Transverse colon (tissue), 4 donors: Measurements from ENCODE around the gene PNPT1. TPM values are rescaled to one million over a fixed set of nuclear protein-coding genes. Genes with fewer than 3 reads are reported as not detected.

Experiments used
- DNase-seq: peaks from one replicate; pipeline ENCODE4 v3.0.0-alpha.2; 2019
- H3K27ac ChIP-seq, 4 donors: fragments of 200-600 bp; sonication (generic); 2 replicates each; pipeline ENCODE4 v1.5.1; 2016 to 2018; ENCODE audit warnings: inconsistent platforms in 4 of 4
- H3K27me3 ChIP-seq: fragments of 200-600 bp; sonication (generic); 2 replicates; pipeline ENCODE4 v1.5.1; 2017; ENCODE audit warnings: inconsistent platforms
- H3K36me3 ChIP-seq, 4 donors: fragments of 200-600 bp; sonication (generic); 2 replicates each; pipeline ENCODE4 v1.5.1; 2017 to 2019; ENCODE audit warnings: inconsistent platforms in 4 of 4
- H3K4me1 ChIP-seq, 4 donors: fragments of 200-600 bp; sonication (generic); 2 replicates each; pipeline ENCODE4 v1.5.1; 2017 to 2020; ENCODE audit warnings: inconsistent platforms in 4 of 4
- H3K4me3 ChIP-seq, 4 donors: fragments of 200-600 bp; sonication (generic); 1 replicate in 1 of 4; 2 replicates in 3 of 4; pipeline versions ENCODE4 v1.5.1 to v1.6.1; 2017 to 2019; ENCODE audit warnings: inconsistent platforms in 4 of 4
- H3K9me3 ChIP-seq, 2 donors: fragments of 200-600 bp; sonication (generic); 2 replicates each; pipeline ENCODE4 v1.5.1; 2017 to 2019; ENCODE audit warnings: inconsistent platforms in 2 of 2
- CTCF ChIP-seq, 5 experiments: fragments of 200-600 bp in 3 of 5; fragments of 450-650 bp in 2 of 5; sonication (generic) in 3 of 5; IDR thresholded peaks; 1 replicate in 2 of 5; 2 replicates in 3 of 5; pipeline ENCODE4 v1.5.1; 2016 to 2017; ENCODE audit warnings: antibody characterized with exemption in 5 of 5, inconsistent platforms in 3 of 5, mild to moderate bottlenecking in 2 of 5, moderate library complexity in 1 of 5
- EP300 ChIP-seq: sonication (generic); formaldehyde crosslinking; IDR thresholded peaks from one replicate; pipeline ENCODE4 v1.6.1; 2017; ENCODE audit warnings: antibody characterized with exemption, low read depth
- POLR2A ChIP-seq: fragments of 450-650 bp; IDR thresholded peaks from one replicate; pipeline ENCODE4 v1.6.1; 2016; ENCODE audit warnings: antibody characterized with exemption, mild to moderate bottlenecking, moderate library complexity
- POLR2AphosphoS5 ChIP-seq, 3 donors: sonication (generic); formaldehyde crosslinking; IDR thresholded peaks; one replicate each; pipeline ENCODE4 v1.6.1; 2016; ENCODE audit warnings: antibody characterized with exemption in 3 of 3
- WGBS, 2 donors: methylation state at CpG; one replicate each; pipeline ENCODE4 v1.1.5; 2018; ENCODE audit warnings: low coverage in 1 of 2; 5-methylcytosine and 5-hydroxymethylcytosine counted together
- in situ Hi-C, 4 donors: fragments of 200-750 bp; cut with MboI; loops; one replicate each; pipeline versions ENCODE4 v1.15.0 to v1.15.1; 2017; ENCODE audit warnings: low sequenced_read_pairs in 3 of 4, low pct_ligation_motif_present in 1 of 4, low pct_unique_long_range_greater_than_20kb in 1 of 4
- intact Hi-C: fragments of 100-400 bp; cut with DNase I; formaldehyde crosslinking; loops from one replicate; pipeline ENCODE4 v1.15.1; 2023; ENCODE audit warnings: low total_unique reads
- total RNA-seq, 4 donors: library from RNA; depleted of rRNA; stranded (reverse); fragments of >200 nt; gene quantifications; one replicate each; pipeline ENCODE4 v1.1.0, GENCODE V29; 2016

PNPT1 gene
- total RNA-seq, 4 donors from 2014 or later, result 2.2 to 14.9 (median 9.1) TPM

DNA sequence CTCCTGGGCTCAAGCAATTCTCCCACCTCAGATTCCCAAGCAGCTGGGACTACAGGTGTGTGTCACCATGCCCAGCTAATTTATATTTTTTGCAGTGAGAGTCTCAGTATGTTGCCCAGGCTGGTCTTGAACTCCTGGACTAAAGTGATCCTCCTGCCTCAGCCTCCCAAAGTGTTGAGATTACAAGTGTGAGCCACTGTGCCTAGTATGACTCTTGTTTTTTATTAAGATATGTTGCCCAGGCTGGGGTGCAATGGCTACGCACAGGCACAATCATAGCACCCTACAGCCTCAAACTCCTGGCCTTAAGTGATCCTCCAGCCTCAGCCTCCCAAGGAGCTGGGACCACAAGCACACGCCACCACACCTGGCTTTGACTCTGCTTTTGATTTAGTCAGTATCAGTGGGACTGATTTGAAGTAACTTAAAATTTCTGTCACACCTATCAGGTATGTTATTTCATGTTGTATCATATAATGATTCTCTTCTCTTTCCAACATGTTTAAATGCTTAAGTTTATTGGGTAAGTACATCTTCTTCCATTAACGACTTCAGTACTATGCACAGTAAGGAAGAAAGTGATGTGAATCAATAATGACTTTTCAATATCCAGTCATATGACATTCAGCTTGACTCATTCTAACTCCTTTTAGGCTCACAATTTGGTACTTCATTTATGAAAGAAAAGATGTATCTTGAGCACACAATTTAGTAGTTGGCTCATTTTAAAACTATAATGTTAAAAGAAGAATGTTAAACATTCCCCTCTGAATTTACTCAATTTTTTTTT, 82.5 kb downstream of the PNPT1 start:
- intact Hi-C loops, result no loop called here
- H3K4me1 ChIP-seq, result peaks cover 0 to 26% (median 11%) of the 10 kb centered on the region in 4 donors
- in situ Hi-C loops, result no loop called here
- no peak overlapping the region for H3K27ac ChIP-seq
- 96 to 97% methylated on average over 2 to 3 of the region's 3 CpGs for WGBS, 2 donors
- no peak overlapping the region for H3K4me3 ChIP-seq
- no peak for TF ChIP-seq POLR2AphosphoS5 (IDR thresholded peaks at IDR 0.05)
- no peak for TF ChIP-seq CTCF (IDR thresholded peaks at IDR 0.05)
- TF ChIP-seq POLR2A, result no peak
- TF ChIP-seq EP300, result no peak
- H3K9me3 ChIP-seq, result no peaks in the 10 kb centered on the region
- DNase-seq, result no peak
- no peaks in the 10 kb centered on the region for H3K27me3 ChIP-seq
- H3K36me3 ChIP-seq, result peaks cover 0 to 29% (median 4%) of the 10 kb centered on the region in 4 donors

- WGBS, 2 donors, result 57% methylated on average over 1 of the region's 1 CpG; no CpG with 5 or more reads in 1 of the 2 donors
- Histone ChIP-seq H3K27ac (no peak overlapping the region), H3K36me3 (peaks cover 0 to 29% (median 3%) of the 10 kb centered on the region in 4 donors), H3K4me3 (no peak overlapping the region), H3K4me1 (peaks cover 0 to 15% (median 1%) of the 10 kb centered on the region in 4 donors), H3K9me3 (no peaks in the 10 kb centered on the region), H3K27me3 (no peaks in the 10 kb centered on the region)
- DNase-seq, result no peak
- TF ChIP-seq POLR2A, result no peak
- no peak for TF ChIP-seq EP300
- TF ChIP-seq CTCF (IDR thresholded peaks at IDR 0.05), result no peak
- TF ChIP-seq POLR2AphosphoS5 (IDR thresholded peaks at IDR 0.05), result no peak
- intact Hi-C loops (no loop called here), in situ Hi-C loops (no loop called here)
Measured at GRCh38 chr2:55609938-55610578, 83.6 kb downstream of the PNPT1 start.

DNA sequence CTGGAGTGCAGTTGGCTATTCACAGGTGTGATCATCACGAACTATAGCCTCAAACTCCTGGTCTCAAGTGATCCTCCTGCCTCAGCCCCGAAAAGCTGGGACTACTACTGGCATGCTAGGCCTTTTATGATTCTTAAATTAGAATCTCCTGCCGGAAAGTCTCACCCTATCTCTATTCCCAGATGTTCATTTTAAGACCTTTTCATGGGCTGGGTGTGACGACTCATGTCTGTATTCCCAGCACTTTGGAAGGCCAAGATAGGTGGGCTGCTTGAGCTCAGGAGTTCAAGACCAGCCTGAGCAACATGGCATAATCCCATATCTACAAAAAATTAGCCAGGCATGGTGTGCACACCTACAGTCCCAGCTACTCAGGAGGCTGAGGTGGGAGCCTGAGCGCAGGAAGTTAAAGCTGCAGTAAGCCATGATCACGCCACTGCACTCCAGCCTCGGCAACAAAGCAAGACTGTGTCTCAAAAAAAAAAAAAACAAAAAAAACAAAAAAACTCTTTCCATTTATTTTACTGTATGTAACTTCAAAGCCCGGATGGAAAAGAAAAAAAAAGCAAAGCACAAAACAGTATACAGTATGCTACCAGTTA, 84.3 kb downstream of the PNPT1 start:
- H3K36me3 ChIP-seq, result peaks cover 0 to 26% (median 2%) of the 10 kb centered on the region in 4 donors
- no peak overlapping the region for H3K4me3 ChIP-seq
- no peaks in the 10 kb centered on the region for H3K9me3 ChIP-seq
- H3K4me1 ChIP-seq, result peaks cover 0 to 10% (median 0%) of the 10 kb centered on the region in 4 donors
- 76 to 82% methylated on average over 7 to 8 of the region's 8 CpGs for WGBS, 2 donors
- H3K27ac ChIP-seq, result no peak overlapping the region
- H3K27me3 ChIP-seq, result no peaks in the 10 kb centered on the region
- no peak for TF ChIP-seq CTCF (IDR thresholded peaks at IDR 0.05)
- no peak for TF ChIP-seq POLR2AphosphoS5 (IDR thresholded peaks at IDR 0.05)
- no peak for TF ChIP-seq EP300
- no peak for TF ChIP-seq POLR2A
- intact Hi-C loops (no loop called here), in situ Hi-C loops (no loop called here)
- no peak for DNase-seq

DNA sequence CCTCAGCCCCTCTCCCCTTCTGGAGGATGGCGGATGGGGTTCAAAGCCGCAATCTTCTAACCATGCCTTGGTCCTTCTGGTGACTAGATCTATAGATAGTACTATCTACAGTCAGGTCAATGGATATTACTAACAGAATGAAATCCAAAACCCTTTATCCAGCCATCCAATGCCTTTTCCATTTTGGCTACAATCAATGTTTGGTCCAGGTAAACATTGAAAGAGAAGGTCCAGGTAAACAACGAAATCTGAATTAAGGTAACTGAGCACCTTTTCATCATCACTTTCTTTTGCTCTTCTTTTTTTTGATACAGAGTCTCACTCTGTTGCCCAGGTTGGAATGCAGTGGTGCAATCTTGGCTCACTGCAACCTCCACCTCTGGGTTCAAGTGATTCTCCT, 85.9 kb downstream of the PNPT1 start:
- 99 to 100% methylated on average over 1 to 3 of the region's 3 CpGs for WGBS, 2 donors
- TF ChIP-seq CTCF (IDR thresholded peaks at IDR 0.05) (no peak), POLR2AphosphoS5 (IDR thresholded peaks at IDR 0.05) (no peak), EP300 (no peak), POLR2A (no peak)
- Histone ChIP-seq H3K27ac (no peak overlapping the region), H3K4me1 (peaks cover 0 to 17% (median 2%) of the 10 kb centered on the region in 4 donors), H3K4me3 (no peak overlapping the region), H3K9me3 (no peaks in the 10 kb centered on the region), H3K27me3 (no peaks in the 10 kb centered on the region), H3K36me3 (peaks cover 0 to 21% (median 0%) of the 10 kb centered on the region in 4 donors)
- intact Hi-C loops, result no loop called here
- no peak for DNase-seq
- in situ Hi-C loops, result no loop called here
